Suprapubic skin (tissue), 4 donors: Measurements from ENCODE around the gene ATRX. TPM values are rescaled to one million over a fixed set of nuclear protein-coding genes. Genes with fewer than 3 reads are reported as not detected.

Experiments
- DNase-seq, 2 donors: peaks; one replicate each; pipeline ENCODE4 v3.0.0-alpha.2; 2019; ENCODE audit warnings: low spot score in 2 of 2
- H3K27ac ChIP-seq: fragments of 200-600 bp; sonication (generic); one replicate; pipeline ENCODE4 v1.5.1; 2019
- H3K27me3 ChIP-seq: fragments of 200-600 bp; sonication (generic); one replicate; pipeline ENCODE4 v1.5.1; 2019
- H3K36me3 ChIP-seq: fragments of 200-600 bp; sonication (generic); one replicate; pipeline ENCODE4 v1.5.1; 2019
- H3K4me1 ChIP-seq: fragments of 200-600 bp; sonication (generic); one replicate; pipeline ENCODE4 v1.5.1; 2019
- H3K4me3 ChIP-seq: fragments of 200-600 bp; sonication (generic); one replicate; pipeline ENCODE4 v1.5.1; 2019; ENCODE audit warnings: mild to moderate bottlenecking
- H3K9me3 ChIP-seq: fragments of 200-600 bp; sonication (generic); one replicate; pipeline ENCODE4 v1.5.1; 2019
- EP300 ChIP-seq: sonication (generic); formaldehyde crosslinking; IDR thresholded peaks from one replicate; pipeline ENCODE4 v1.6.1; 2017; ENCODE audit warnings: antibody characterized with exemption
- POLR2A ChIP-seq, 2 donors: fragments of 450-650 bp; IDR thresholded peaks; one replicate each; pipeline ENCODE4 v1.6.1; 2017; ENCODE audit warnings: antibody characterized with exemption in 2 of 2, mild to moderate bottlenecking in 2 of 2, moderate library complexity in 2 of 2
- POLR2AphosphoS5 ChIP-seq, 3 donors: sonication (generic); formaldehyde crosslinking; IDR thresholded peaks; one replicate each; pipeline ENCODE4 v1.6.1; 2017; ENCODE audit warnings: antibody characterized with exemption in 3 of 3
- WGBS: methylation state at CpG from one replicate; pipeline ENCODE4 v1.1.5; 2018; 5-methylcytosine and 5-hydroxymethylcytosine counted together
- total RNA-seq, 4 donors: library from RNA; depleted of rRNA; stranded (reverse); fragments of >200 nt; gene quantifications; one replicate each; pipeline ENCODE4 v1.1.0, GENCODE V29; 2016
- TF ChIP-seq, protein P1 (sequence below), 2 donors: fragments of 200-600 bp in 1 of 2; fragments of 450-650 bp in 1 of 2; sonication (generic) in 1 of 2; IDR thresholded peaks; one replicate each; pipeline ENCODE4 v1.5.1; 2016 to 2019; ENCODE audit warnings: antibody characterized with exemption in 2 of 2, mild to moderate bottlenecking in 1 of 2, moderate library complexity in 1 of 2

Gene ATRX
- total RNA-seq, 4 donors from 2014 or later = 84.4 to 259 (median 90.7) TPM

DNA sequence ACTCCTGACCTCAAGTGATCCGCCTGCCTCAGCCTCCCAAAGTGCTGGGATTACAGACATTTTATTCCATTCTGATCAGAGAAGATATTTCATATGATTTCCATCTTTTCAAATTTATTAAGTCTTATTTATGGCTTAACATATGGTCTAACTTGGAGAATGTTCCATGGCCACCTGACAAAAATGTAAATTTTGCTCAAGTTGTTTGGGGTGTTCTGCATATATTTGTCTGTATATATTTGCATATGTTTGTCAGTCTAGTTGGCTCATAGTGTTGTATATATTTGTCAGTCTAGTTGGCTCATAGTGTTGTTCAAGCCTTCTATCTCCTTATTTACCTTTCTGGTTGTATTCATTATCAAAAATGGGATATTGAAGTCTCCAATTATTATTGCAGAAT is 16.2 kb upstream of the ATRX start:
- WGBS = 50% methylated on average over 1 of the region's 1 CpG
- Histone ChIP-seq H3K4me1 (no peaks in the 10 kb centered on the region), H3K9me3 (no peaks in the 10 kb centered on the region), H3K27me3 (no peaks in the 10 kb centered on the region), H3K4me3 (no peak overlapping the region), H3K27ac (no peak overlapping the region), H3K36me3 (no peaks in the 10 kb centered on the region)
- DNase-seq = no peak
- TF ChIP-seq EP300 (no peak), POLR2AphosphoS5 (IDR thresholded peaks at IDR 0.05) (no peak), POLR2A (IDR thresholded peaks at IDR 0.05) (no peak)
- TF ChIP-seq, protein P1, sequence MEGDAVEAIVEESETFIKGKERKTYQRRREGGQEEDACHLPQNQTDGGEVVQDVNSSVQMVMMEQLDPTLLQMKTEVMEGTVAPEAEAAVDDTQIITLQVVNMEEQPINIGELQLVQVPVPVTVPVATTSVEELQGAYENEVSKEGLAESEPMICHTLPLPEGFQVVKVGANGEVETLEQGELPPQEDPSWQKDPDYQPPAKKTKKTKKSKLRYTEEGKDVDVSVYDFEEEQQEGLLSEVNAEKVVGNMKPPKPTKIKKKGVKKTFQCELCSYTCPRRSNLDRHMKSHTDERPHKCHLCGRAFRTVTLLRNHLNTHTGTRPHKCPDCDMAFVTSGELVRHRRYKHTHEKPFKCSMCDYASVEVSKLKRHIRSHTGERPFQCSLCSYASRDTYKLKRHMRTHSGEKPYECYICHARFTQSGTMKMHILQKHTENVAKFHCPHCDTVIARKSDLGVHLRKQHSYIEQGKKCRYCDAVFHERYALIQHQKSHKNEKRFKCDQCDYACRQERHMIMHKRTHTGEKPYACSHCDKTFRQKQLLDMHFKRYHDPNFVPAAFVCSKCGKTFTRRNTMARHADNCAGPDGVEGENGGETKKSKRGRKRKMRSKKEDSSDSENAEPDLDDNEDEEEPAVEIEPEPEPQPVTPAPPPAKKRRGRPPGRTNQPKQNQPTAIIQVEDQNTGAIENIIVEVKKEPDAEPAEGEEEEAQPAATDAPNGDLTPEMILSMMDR (IDR thresholded peaks at IDR 0.05) = no peak

DNA sequence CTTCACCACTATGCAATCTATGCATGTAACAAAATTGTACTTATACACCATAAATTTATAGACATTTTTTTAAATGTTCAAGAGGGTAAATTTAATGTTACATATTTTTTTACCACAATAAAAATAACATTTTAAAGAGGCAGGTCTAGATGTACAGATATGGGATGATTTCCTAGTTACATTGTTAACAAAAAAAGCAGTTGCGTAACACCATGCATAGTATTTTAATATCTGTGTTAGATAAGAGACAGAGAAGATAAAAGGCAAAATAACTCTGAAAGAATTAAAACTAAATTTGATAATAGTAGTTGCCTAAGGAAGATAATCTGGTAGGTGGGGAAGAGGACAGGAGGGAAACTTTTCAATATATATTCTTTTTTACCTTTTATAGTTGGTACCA is 9.1 kb upstream of the ATRX start:
- 89% methylated on average over 1 of the region's 1 CpG for WGBS
- H3K4me1 ChIP-seq = no peaks in the 10 kb centered on the region
- no peak overlapping the region for H3K4me3 ChIP-seq
- H3K27me3 ChIP-seq = no peaks in the 10 kb centered on the region
- H3K27ac ChIP-seq = no peak overlapping the region
- TF ChIP-seq, protein P1 (IDR thresholded peaks at IDR 0.05) = no peak
- TF ChIP-seq EP300 = no peak
- no peak for TF ChIP-seq POLR2A (IDR thresholded peaks at IDR 0.05)
- TF ChIP-seq POLR2AphosphoS5 (IDR thresholded peaks at IDR 0.05) = no peak
- DNase-seq = no peak
- H3K36me3 ChIP-seq = no peaks in the 10 kb centered on the region
- H3K9me3 ChIP-seq = no peaks in the 10 kb centered on the region

GRCh38 chrX:77793946-77794345 is 7.9 kb upstream of the ATRX start:
- no peak for TF ChIP-seq POLR2A (IDR thresholded peaks at IDR 0.05)
- TF ChIP-seq POLR2AphosphoS5 (IDR thresholded peaks at IDR 0.05) = no peak
- Histone ChIP-seq H3K36me3 (no peaks in the 10 kb centered on the region), H3K27me3 (no peaks in the 10 kb centered on the region), H3K4me3 (no peak overlapping the region), H3K9me3 (no peaks in the 10 kb centered on the region), H3K4me1 (no peaks in the 10 kb centered on the region), H3K27ac (no peak overlapping the region)
- no peak for DNase-seq
- WGBS = 81% methylated on average over 6 of the region's 6 CpGs

- Histone ChIP-seq H3K4me1 (no peaks in the 10 kb centered on the region), H3K27me3 (no peaks in the 10 kb centered on the region), H3K9me3 (no peaks in the 10 kb centered on the region), H3K27ac (no peak overlapping the region), H3K36me3 (no peaks in the 10 kb centered on the region), H3K4me3 (peak overlapping the region; percentile 22)
- WGBS = 58% methylated on average over 2 of the region's 2 CpGs
- no peak for TF ChIP-seq POLR2AphosphoS5 (IDR thresholded peaks at IDR 0.05)
- no peak for TF ChIP-seq POLR2A (IDR thresholded peaks at IDR 0.05)
- no peak for TF ChIP-seq EP300
- TF ChIP-seq, protein P1 (IDR thresholded peaks at IDR 0.05) = no peak
- no peak for DNase-seq
Observed at GRCh38 chrX:77788050-77788449, 2.0 kb upstream of the ATRX start.

GRCh38 chrX:77786365-77786680 is 307 bp upstream of the ATRX start:
- Histone ChIP-seq H3K27me3 (no peaks in the 10 kb centered on the region), H3K36me3 (no peaks in the 10 kb centered on the region), H3K27ac (peak overlapping the region; percentile 91), H3K4me1 (no peaks in the 10 kb centered on the region), H3K9me3 (no peaks in the 10 kb centered on the region), H3K4me3 (peak overlapping the region; percentile 61)
- TF ChIP-seq EP300 (no peak), POLR2AphosphoS5 (IDR thresholded peaks at IDR 0.05) (no peak), POLR2A (IDR thresholded peaks at IDR 0.05) (no peak)
- TF ChIP-seq, protein P1 (IDR thresholded peaks at IDR 0.05) = no peak
- no peak for DNase-seq
- WGBS = 46% methylated on average over 5 of the region's 5 CpGs

GRCh38 chrX:77779695-77780094 is 6.3 kb downstream of the ATRX start:
- Histone ChIP-seq H3K4me1 (peaks cover 5% of the 10 kb centered on the region), H3K4me3 (no peak overlapping the region), H3K36me3 (no peaks in the 10 kb centered on the region), H3K27me3 (no peaks in the 10 kb centered on the region), H3K9me3 (no peaks in the 10 kb centered on the region), H3K27ac (no peak overlapping the region)
- 76% methylated on average over 3 of the region's 3 CpGs for WGBS
- TF ChIP-seq POLR2A (IDR thresholded peaks at IDR 0.05) (no peak), POLR2AphosphoS5 (IDR thresholded peaks at IDR 0.05) (no peak), EP300 (no peak)
- TF ChIP-seq, protein P1 (IDR thresholded peaks at IDR 0.05) = no peak
- no peak for DNase-seq
